GM21423 (cell line): ENCODE results near the gene ZSCAN22.
"Not testable (repeated sequence)": the region's sequence is repeated elsewhere in the genome, so short reads cannot be mapped to it uniquely, and the experiment has no call there.

Experiments used
- ATAC-seq: cut with Tn5 transposase; IDR thresholded peaks from one replicate; pipeline ENCODE4 v1.9.1; 2021; ENCODE audit warnings: mild to moderate bottlenecking, moderate library complexity; ENCODE audit not compliant: unreplicated experiment

Gene ZSCAN22

GRCh38 chr19:58368561-58369360 is 42.0 kb downstream of the ZSCAN22 start:
- no peak for ATAC-seq

GRCh38 chr19:58372311-58373133 is 45.7 kb downstream of the ZSCAN22 start:
- ATAC-seq, result no peak

- ATAC-seq, result no peak
These were observed 47.4 kb downstream of the ZSCAN22 start for GRCh38 chr19:58374200-58374599.

GRCh38 chr19:58376724-58377123 is 49.9 kb downstream of the ZSCAN22 start:
- not testable (repeated sequence) for ATAC-seq

- no peak for ATAC-seq
These were observed 52.5 kb downstream of the ZSCAN22 start for GRCh38 chr19:58379246-58379645.

- ATAC-seq, result no peak
These were observed 53.4 kb downstream of the ZSCAN22 start for GRCh38 chr19:58380037-58380661.

- peak; percentile 76 for ATAC-seq
These were observed 54.1 kb downstream of the ZSCAN22 start, which contains the start of gene ZNF837 for GRCh38 chr19:58380662-58381459. Gene ZNF837, minus strand, starts transcription at chr19:58381030. Its CDS starts 11,698 bp downstream, at chr19:58369332.

GRCh38 chr19:58381460-58382212 is 54.8 kb downstream of the ZSCAN22 start:
- ATAC-seq, result no peak

- no peak for ATAC-seq
These were observed 56.3 kb downstream of the ZSCAN22 start for GRCh38 chr19:58382997-58383603.

- ATAC-seq, result no peak
These were observed 58.6 kb downstream of the ZSCAN22 start for GRCh38 chr19:58385313-58385890.

GRCh38 chr19:58385891-58386575 is 59.2 kb downstream of the ZSCAN22 start:
- ATAC-seq, result peak; percentile 4

GRCh38 chr19:58386576-58387337 is 60.0 kb downstream of the ZSCAN22 start, which contains the start of gene RPS5:
Gene RPS5, plus strand, starts transcription at chr19:58387269. Its CDS starts 869 bp downstream, at chr19:58388138.
- peak; percentile 89 for ATAC-seq

- no peak for ATAC-seq
These were observed 60.8 kb downstream of the ZSCAN22 start for GRCh38 chr19:58387338-58388174.

GRCh38 chr19:58388175-58388526 is 61.4 kb downstream of the ZSCAN22 start:
- ATAC-seq, result no peak
